ENCODE measurements around the gene RBM34.

The RBM34 gene

GRCh38 chr1:235113183-235113917 lies 47.7 kb downstream of the RBM34 start:
- DNase-seq (ENCODE audit: low read depth, low spot score) = no peak
- H3K36me3 ChIP-seq (ENCODE audit: insufficient read depth, low read length) = peaks cover 97% of the 10 kb centered on the region
- H3K4me3 ChIP-seq = no peak overlapping the region
- H3K9me3 ChIP-seq (ENCODE audit: low read depth, low read length) = no peaks in the 10 kb centered on the region
- H3K9ac ChIP-seq (ENCODE audit: insufficient read length) = peak overlapping the region; percentile 3
- peak overlapping the region; percentile 76; the same call in 1 of the 2 replicates for H3K27ac ChIP-seq
- TF ChIP-seq FOXP2 (optimal IDR thresholded peaks at IDR 0.05; ENCODE audit: control extremely low read depth, extremely low read length, insufficient read depth) = no peak
- no peak for TF ChIP-seq POLR2AphosphoS5 (IDR thresholded peaks at IDR 0.05; ENCODE audit: borderline replicate concordance, low read depth, low read length)
- no peak for TF ChIP-seq EZH2 (IDR thresholded peaks at IDR 0.05)

- no peak for TF ChIP-seq EZH2 (IDR thresholded peaks at IDR 0.05)
- no peak for TF ChIP-seq FOXP2 (optimal IDR thresholded peaks at IDR 0.05; ENCODE audit: control extremely low read depth, extremely low read length, insufficient read depth)
- TF ChIP-seq POLR2AphosphoS5 (IDR thresholded peaks at IDR 0.05; ENCODE audit: borderline replicate concordance, low read depth, low read length) = no peak
- Histone ChIP-seq H3K9ac (ENCODE audit: insufficient read length) (peak overlapping the region; percentile 3), H3K4me3 (no peak overlapping the region), H3K27ac (peak overlapping the region; percentile 76), H3K36me3 (ENCODE audit: insufficient read depth, low read length) (peaks cover 92% of the 10 kb centered on the region), H3K9me3 (ENCODE audit: low read depth, low read length) (no peaks in the 10 kb centered on the region)
- no peak for DNase-seq (ENCODE audit: low read depth, low spot score)
Observed at GRCh38 chr1:235112297-235113182, 48.5 kb downstream of the RBM34 start.

- Histone ChIP-seq H3K4me3 (no peak overlapping the region), H3K9me3 (ENCODE audit: low read depth, low read length) (no peaks in the 10 kb centered on the region), H3K27ac (peak overlapping the region; percentile 57), H3K36me3 (ENCODE audit: insufficient read depth, low read length) (peaks cover 80% of the 10 kb centered on the region), H3K9ac (ENCODE audit: insufficient read length) (no peak overlapping the region)
- no peak for DNase-seq (ENCODE audit: low read depth, low spot score)
- TF ChIP-seq FOXP2 (optimal IDR thresholded peaks at IDR 0.05; ENCODE audit: control extremely low read depth, extremely low read length, insufficient read depth) = no peak
Observed at GRCh38 chr1:235111107-235111506, 49.9 kb downstream of the RBM34 start.

GRCh38 chr1:235108876-235109275 lies 52.2 kb downstream of the RBM34 start:
- no peak overlapping the region for H3K9ac ChIP-seq (ENCODE audit: insufficient read length)
- no peak for DNase-seq (ENCODE audit: low read depth, low spot score)
- TF ChIP-seq POLR2AphosphoS5 (IDR thresholded peaks at IDR 0.05; ENCODE audit: borderline replicate concordance, low read depth, low read length) (no peak), FOXP2 (optimal IDR thresholded peaks at IDR 0.05; ENCODE audit: control extremely low read depth, extremely low read length, insufficient read depth) (no peak), EZH2 (IDR thresholded peaks at IDR 0.05) (no peak)
- H3K36me3 ChIP-seq (ENCODE audit: insufficient read depth, low read length) = peaks cover 58% of the 10 kb centered on the region
- no peak overlapping the region for H3K4me3 ChIP-seq
- no peaks in the 10 kb centered on the region for H3K9me3 ChIP-seq (ENCODE audit: low read depth, low read length)
- H3K27ac ChIP-seq = no peak overlapping the region

DNA sequence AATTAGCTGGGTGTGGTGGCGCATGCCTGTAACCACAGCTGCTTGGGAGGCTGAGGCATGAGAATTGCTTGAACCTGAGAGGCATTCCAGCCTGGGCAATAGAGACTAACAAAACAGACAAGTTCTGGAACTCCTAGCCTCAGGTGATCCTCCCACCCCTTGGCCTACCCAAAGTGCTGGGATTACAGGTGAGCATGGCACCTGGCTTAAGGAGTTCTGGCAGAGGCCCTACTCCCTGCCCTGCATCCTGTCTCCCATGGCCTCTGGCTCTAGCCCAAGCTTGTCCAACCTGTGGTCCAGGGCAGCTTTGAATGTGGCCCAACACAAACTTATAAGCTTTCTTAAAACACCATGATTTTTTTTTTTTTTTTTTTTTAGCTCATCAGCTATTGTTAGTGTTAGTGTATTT lies 52.9 kb downstream of the RBM34 start:
- Histone ChIP-seq H3K9ac (ENCODE audit: insufficient read length) (no peak overlapping the region), H3K36me3 (ENCODE audit: insufficient read depth, low read length) (peaks cover 51% of the 10 kb centered on the region), H3K4me3 (no peak overlapping the region), H3K9me3 (ENCODE audit: low read depth, low read length) (no peaks in the 10 kb centered on the region), H3K27ac (no peak overlapping the region)
- TF ChIP-seq FOXP2 (optimal IDR thresholded peaks at IDR 0.05; ENCODE audit: control extremely low read depth, extremely low read length, insufficient read depth) (no peak), EZH2 (IDR thresholded peaks at IDR 0.05) (no peak), POLR2AphosphoS5 (IDR thresholded peaks at IDR 0.05; ENCODE audit: borderline replicate concordance, low read depth, low read length) (no peak)
- no peak for DNase-seq (ENCODE audit: low read depth, low spot score)

DNA sequence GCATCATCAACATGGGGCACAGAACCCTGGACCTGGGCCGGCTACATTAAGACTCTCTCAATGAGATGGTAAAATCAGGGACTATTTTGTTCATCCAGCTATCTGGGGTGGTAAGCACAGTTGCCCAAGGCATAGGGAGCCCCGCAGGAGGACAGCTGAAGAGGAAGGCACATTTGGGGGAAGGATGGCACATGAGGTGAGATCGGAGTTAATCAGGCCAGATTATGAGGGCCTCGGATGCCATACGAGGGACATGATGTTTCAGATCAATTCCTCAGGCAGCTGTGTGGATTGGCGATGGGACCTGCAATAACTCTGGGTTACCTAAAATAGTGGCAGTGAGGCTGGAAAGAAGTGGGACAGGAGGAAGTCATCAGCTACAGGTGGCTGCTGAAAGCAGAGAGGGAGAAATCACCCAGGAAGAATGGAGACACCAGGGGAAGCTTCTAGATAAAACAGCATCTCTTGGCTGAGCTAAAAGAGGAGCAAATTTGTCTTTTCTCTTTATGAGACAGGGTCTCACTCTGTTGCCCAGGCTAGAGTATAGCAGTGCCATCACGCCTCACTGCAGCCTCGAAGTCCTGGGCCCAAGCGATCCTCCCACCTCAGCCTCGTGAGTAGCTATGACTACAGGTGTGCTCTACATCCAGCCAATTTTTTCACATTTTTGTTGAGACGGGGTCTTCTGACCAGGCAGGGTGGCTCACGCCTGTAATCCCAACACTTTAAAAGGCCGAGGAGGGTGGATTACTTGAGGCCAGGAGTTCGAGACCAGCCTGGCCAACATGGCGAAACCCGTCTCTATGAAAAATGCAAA lies 53.5 kb downstream of the RBM34 start:
- Histone ChIP-seq H3K9ac (ENCODE audit: insufficient read length) (no peak overlapping the region), H3K27ac (no peak overlapping the region), H3K36me3 (ENCODE audit: insufficient read depth, low read length) (peaks cover 45% of the 10 kb centered on the region), H3K9me3 (ENCODE audit: low read depth, low read length) (no peaks in the 10 kb centered on the region), H3K4me3 (no peak overlapping the region)
- no peak for DNase-seq (ENCODE audit: low read depth, low spot score)
- TF ChIP-seq FOXP2 (optimal IDR thresholded peaks at IDR 0.05; ENCODE audit: control extremely low read depth, extremely low read length, insufficient read depth) (no peak), EZH2 (IDR thresholded peaks at IDR 0.05) (no peak), POLR2AphosphoS5 (IDR thresholded peaks at IDR 0.05; ENCODE audit: borderline replicate concordance, low read depth, low read length) (no peak)

DNA sequence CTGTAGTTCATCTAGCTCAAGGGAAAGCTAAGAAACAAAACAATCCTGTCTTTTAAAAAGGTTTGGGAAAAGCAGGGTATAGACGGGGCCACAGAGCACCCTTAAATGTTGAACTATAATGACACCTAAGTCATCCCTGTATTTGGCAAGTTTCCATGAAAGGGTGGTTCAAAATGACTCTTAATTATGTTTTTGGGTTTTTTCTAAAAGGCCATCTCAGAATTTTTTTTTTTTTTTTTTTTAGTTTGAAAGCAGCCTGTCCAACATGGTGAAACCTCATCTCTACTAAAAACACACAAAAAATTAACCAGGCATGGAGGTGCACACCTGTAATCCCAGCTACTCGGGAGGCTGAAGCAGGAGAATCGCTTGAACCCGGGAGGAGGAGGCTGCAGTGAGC lies 54.6 kb downstream of the RBM34 start:
- Histone ChIP-seq H3K4me3 (no peak overlapping the region), H3K27ac (no peak overlapping the region), H3K36me3 (ENCODE audit: insufficient read depth, low read length) (peaks cover 34% of the 10 kb centered on the region), H3K9ac (ENCODE audit: insufficient read length) (no peak overlapping the region), H3K9me3 (ENCODE audit: low read depth, low read length) (no peaks in the 10 kb centered on the region)
- no peak for DNase-seq (ENCODE audit: low read depth, low spot score)
- TF ChIP-seq POLR2AphosphoS5 (IDR thresholded peaks at IDR 0.05; ENCODE audit: borderline replicate concordance, low read depth, low read length) (no peak; the same call in 1 of the 2 replicates), EZH2 (IDR thresholded peaks at IDR 0.05) (no peak), FOXP2 (optimal IDR thresholded peaks at IDR 0.05; ENCODE audit: control extremely low read depth, extremely low read length, insufficient read depth) (no peak)

Measured in SK-N-MC (cell line).